Loucy (cell line): ENCODE results near the gene NUDT4.

Experiments
- H2AFZ ChIP-seq: fragments of 200-600 bp; sonication (generic); 2 replicates; pipeline ENCODE4 v1.6.0; 2016; ENCODE audit warnings: antibody characterized with exemption, mild to moderate bottlenecking, low read length, moderate library complexity
- H3F3A ChIP-seq: fragments of 200-600 bp; 2 replicates; pipeline ENCODE4 v1.6.0; 2016; ENCODE audit warnings: antibody characterized with exemption, low read depth, mild to moderate bottlenecking
- H3K27me3 ChIP-seq: fragments of 200-600 bp; sonication (generic); 2 replicates; pipeline ENCODE4 v1.6.1; 2014; ENCODE audit warnings: low read length, mild to moderate bottlenecking; ENCODE audit not compliant: insufficient read depth, poor library complexity, severe bottlenecking
- H3K36me3 ChIP-seq: fragments of 200-600 bp; sonication (generic); 2 replicates; pipeline ENCODE4 v1.6.1; 2016; ENCODE audit warnings: low read length; ENCODE audit not compliant: insufficient read depth
- H3K4me1 ChIP-seq: fragments of 200-600 bp; sonication (generic); 2 replicates; pipeline ENCODE4 v1.5.1; 2014; ENCODE audit warnings: low read length, mild to moderate bottlenecking; ENCODE audit not compliant: insufficient read depth, poor library complexity, severe bottlenecking
- H3K4me2 ChIP-seq: fragments of 200-600 bp; sonication (generic); 2 replicates; pipeline ENCODE4 v1.6.0; 2014; ENCODE audit warnings: antibody characterized with exemption, low read length, low read depth, mild to moderate bottlenecking; ENCODE audit not compliant: poor library complexity, severe bottlenecking
- H3K4me3 ChIP-seq: fragments of 200-600 bp; sonication (generic); 2 replicates; pipeline ENCODE4 v1.5.1; 2014; ENCODE audit warnings: low read length, mild to moderate bottlenecking, mixed read lengths; ENCODE audit not compliant: poor library complexity, severe bottlenecking
- H3K79me2 ChIP-seq: fragments of 200-600 bp; sonication (generic); 2 replicates; pipeline ENCODE4 v1.6.1; 2014; ENCODE audit warnings: low read length; ENCODE audit not compliant: insufficient read depth
- H3K9ac ChIP-seq: fragments of 200-600 bp; sonication (generic); 2 replicates; pipeline ENCODE4 v1.6.0; 2014; ENCODE audit warnings: mild to moderate bottlenecking, low read depth, low read length, moderate library complexity; ENCODE audit not compliant: poor library complexity, severe bottlenecking
- H3K9me2 ChIP-seq: fragments of 200-600 bp; sonication (generic); replicated peaks from 2 replicates; pipeline ENCODE4 v1.6.1; 2016; ENCODE audit warnings: low read depth, low read length, mixed read lengths
- H3K9me3 ChIP-seq: fragments of 200-600 bp; sonication (generic); 2 replicates; pipeline ENCODE4 v1.6.1; 2014; ENCODE audit warnings: mild to moderate bottlenecking, antibody characterized with exemption, low read length, low read depth; ENCODE audit not compliant: insufficient read depth
- H4K20me1 ChIP-seq: fragments of 200-600 bp; sonication (generic); 2 replicates; pipeline ENCODE4 v1.6.0; 2014; ENCODE audit warnings: antibody characterized with exemption, low read length, mild to moderate bottlenecking; ENCODE audit not compliant: insufficient read depth, poor library complexity, severe bottlenecking
- CTCF ChIP-seq: fragments of 200-600 bp; sonication (generic); conservative IDR thresholded peaks from 2 replicates; pipeline ENCODE4 v1.5.1; 2014; ENCODE audit warnings: mild to moderate bottlenecking, antibody characterized with exemption, low read length
- EZH2phosphoT487 ChIP-seq: fragments of 200-600 bp; IDR thresholded peaks from 2 replicates; pipeline ENCODE4 v1.6.1; 2018; ENCODE audit warnings: antibody characterized with exemption, mild to moderate bottlenecking, moderate library complexity, borderline replicate concordance

The NUDT4 gene

GRCh38 chr12:93447555-93448290, 70.0 kb downstream of the NUDT4 start:
- Histone ChIP-seq H3K79me2 (no peaks in the 10 kb centered on the region), H3K9me2 (no peaks in the 10 kb centered on the region), H3K4me1 (peaks cover 17% of the 10 kb centered on the region), H3K4me3 (no peak overlapping the region), H3K9ac (no peak overlapping the region), H4K20me1 (no peaks in the 10 kb centered on the region), H3F3A (no peaks in the 10 kb centered on the region), H3K4me2 (no peak overlapping the region), H2AFZ (no peak overlapping the region), H3K9me3 (no peaks in the 10 kb centered on the region), H3K27me3 (no peaks in the 10 kb centered on the region), H3K36me3 (no peaks in the 10 kb centered on the region)
- no peak for TF ChIP-seq CTCF
- no peak for TF ChIP-seq EZH2phosphoT487

- no peaks in the 10 kb centered on the region for H3K27me3 ChIP-seq
- H3K9me2 ChIP-seq, result no peaks in the 10 kb centered on the region
- TF ChIP-seq CTCF (no peak), EZH2phosphoT487 (no peak)
- no peaks in the 10 kb centered on the region for H4K20me1 ChIP-seq
- H3K9me3 ChIP-seq, result no peaks in the 10 kb centered on the region
- H2AFZ ChIP-seq, result no peak overlapping the region
- no peaks in the 10 kb centered on the region for H3K79me2 ChIP-seq
- H3K4me1 ChIP-seq, result peaks cover 11% of the 10 kb centered on the region
- H3K4me3 ChIP-seq, result no peak overlapping the region
- peak overlapping the region; percentile 46 for H3K4me2 ChIP-seq
- no peaks in the 10 kb centered on the region for H3F3A ChIP-seq
- peak overlapping the region; percentile 25 for H3K9ac ChIP-seq
- no peaks in the 10 kb centered on the region for H3K36me3 ChIP-seq
Measured at GRCh38 chr12:93448796-93449195, 71.1 kb downstream of the NUDT4 start.

- H3K27me3 ChIP-seq, result no peaks in the 10 kb centered on the region
- H3K36me3 ChIP-seq, result no peaks in the 10 kb centered on the region
- H3K9me3 ChIP-seq, result no peaks in the 10 kb centered on the region
- no peaks in the 10 kb centered on the region for H3K79me2 ChIP-seq
- H3F3A ChIP-seq, result no peaks in the 10 kb centered on the region
- TF ChIP-seq EZH2phosphoT487 (no peak), CTCF (no peak)
- H3K4me3 ChIP-seq, result no peak overlapping the region
- peaks cover 11% of the 10 kb centered on the region for H3K4me1 ChIP-seq
- H3K9me2 ChIP-seq, result no peaks in the 10 kb centered on the region
- peak overlapping the region; percentile 46 for H3K4me2 ChIP-seq
- H4K20me1 ChIP-seq, result no peaks in the 10 kb centered on the region
- peak overlapping the region; percentile 25 for H3K9ac ChIP-seq
- no peak overlapping the region for H2AFZ ChIP-seq
Measured at GRCh38 chr12:93449277-93449676, 71.6 kb downstream of the NUDT4 start.
